Measurements from ENCODE around the gene SUV39H1. TPM values are rescaled to one million over a fixed set of nuclear protein-coding genes. Genes with fewer than 3 reads are reported as not detected.

The SUV39H1 gene
- total RNA-seq, 3 donors from 2014 or later (not counting 1 experiment from before 2014, with no cell fraction given) = 9.2 to 11.6 (median 11.0) TPM

DNA sequence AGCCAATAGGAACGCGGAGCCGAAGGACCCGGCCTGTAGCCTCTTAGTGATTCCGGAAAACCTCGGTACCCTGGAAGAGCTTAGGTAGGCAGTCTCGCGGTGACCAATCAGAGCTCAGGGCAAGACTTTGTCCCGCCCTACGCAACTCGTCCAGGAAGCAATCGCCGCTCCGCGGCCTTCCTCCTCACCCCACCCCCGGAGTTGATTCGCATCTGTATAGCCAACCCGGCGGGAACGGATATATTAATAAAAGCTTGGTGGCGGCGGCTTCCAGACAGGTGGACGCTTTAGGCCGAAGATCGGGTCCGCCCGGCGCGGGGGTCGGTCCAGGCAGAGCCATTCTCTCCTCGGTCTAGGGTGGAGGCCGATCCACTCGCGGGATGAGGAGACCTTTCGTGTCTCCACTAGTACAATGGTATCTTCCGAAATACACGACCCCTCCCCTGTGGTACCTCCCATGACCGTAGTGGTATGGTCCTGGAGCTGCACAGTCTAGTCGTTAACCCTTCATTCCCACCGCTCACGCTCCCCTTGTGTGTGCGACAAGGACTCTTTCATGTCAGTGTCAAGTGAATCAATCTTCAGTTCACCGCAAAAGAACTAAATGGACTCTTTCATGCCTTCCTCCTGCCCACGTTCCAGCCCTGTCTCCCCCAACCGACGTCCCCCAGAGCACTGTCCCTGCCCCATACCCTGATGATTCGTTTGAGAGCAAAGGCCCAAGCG is 40.8 kb downstream of the SUV39H1 start:
- Histone ChIP-seq H3K36me3 (ENCODE audit: control insufficient read depth, insufficient read depth, low read length) (no peaks in the 10 kb centered on the region), H3K27me3 (ENCODE audit: control insufficient read depth, insufficient read depth, low read length) (no peaks in the 10 kb centered on the region), H3K4me3 (ENCODE audit: low read length) (peak overlapping the region; percentile 56), H3K27ac (ENCODE audit: low read length) (peak overlapping the region; percentile 86), H3K4me1 (ENCODE audit: control insufficient read depth, insufficient read depth, low read length) (peaks cover 18% of the 10 kb centered on the region), H3K9me3 (ENCODE audit: control insufficient read depth, insufficient read depth, low read length) (no peaks in the 10 kb centered on the region)
- peak; percentile 95 to 99 (median 98) for ATAC-seq
- TF ChIP-seq, protein P1, sequence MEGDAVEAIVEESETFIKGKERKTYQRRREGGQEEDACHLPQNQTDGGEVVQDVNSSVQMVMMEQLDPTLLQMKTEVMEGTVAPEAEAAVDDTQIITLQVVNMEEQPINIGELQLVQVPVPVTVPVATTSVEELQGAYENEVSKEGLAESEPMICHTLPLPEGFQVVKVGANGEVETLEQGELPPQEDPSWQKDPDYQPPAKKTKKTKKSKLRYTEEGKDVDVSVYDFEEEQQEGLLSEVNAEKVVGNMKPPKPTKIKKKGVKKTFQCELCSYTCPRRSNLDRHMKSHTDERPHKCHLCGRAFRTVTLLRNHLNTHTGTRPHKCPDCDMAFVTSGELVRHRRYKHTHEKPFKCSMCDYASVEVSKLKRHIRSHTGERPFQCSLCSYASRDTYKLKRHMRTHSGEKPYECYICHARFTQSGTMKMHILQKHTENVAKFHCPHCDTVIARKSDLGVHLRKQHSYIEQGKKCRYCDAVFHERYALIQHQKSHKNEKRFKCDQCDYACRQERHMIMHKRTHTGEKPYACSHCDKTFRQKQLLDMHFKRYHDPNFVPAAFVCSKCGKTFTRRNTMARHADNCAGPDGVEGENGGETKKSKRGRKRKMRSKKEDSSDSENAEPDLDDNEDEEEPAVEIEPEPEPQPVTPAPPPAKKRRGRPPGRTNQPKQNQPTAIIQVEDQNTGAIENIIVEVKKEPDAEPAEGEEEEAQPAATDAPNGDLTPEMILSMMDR (IDR thresholded peaks at IDR 0.05) = no peak
- no peaks in the 10 kb centered on the region for H3K9me3 Mint-ChIP-seq
- H3K4me3 Mint-ChIP-seq = peak overlapping the region; percentile 82
- H3K36me3 Mint-ChIP-seq = no peaks in the 10 kb centered on the region
- H3K27ac Mint-ChIP-seq = peak overlapping the region; percentile 90 to 96
- intact Hi-C loops (cut with micrococcal nuclease) = loop anchor here (1.0 to 2.0 kb wide), 3 partner anchors 25 to 64 kb away; partner anchors contain the start of gene SUV39H1
- WGBS (ENCODE audit: insufficient coverage) = 1% methylated on average over 40 of the region's 48 CpGs
- H3K27me3 Mint-ChIP-seq (ENCODE audit: low read depth in 2 of 2) = no peaks in the 10 kb centered on the region
- peak; percentile 72 to 96 for DNase-seq
- peaks cover 6 to 20% of the 10 kb centered on the region in 2 donors for H3K4me1 Mint-ChIP-seq

DNA sequence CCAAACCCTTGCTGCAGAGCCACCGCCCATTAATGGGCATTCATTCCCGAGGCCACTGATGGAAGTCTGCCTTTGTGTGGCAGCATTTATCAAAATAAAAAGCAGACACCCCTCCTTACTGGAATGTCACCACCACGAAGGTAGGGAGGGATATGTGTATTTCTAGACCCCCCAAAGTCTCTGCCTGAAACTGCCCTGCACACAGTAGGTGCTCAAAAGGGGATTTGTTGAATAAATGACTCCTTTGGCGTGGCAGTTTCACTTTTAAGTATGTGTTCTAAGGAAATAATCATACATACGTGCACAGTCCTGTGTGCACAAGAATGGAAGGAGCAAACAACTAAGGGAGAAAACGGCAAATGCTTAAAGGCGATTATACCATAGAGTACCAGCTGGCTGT is 41.4 kb downstream of the SUV39H1 start:
- TF ChIP-seq, protein P1 (IDR thresholded peaks at IDR 0.05) = no peak
- H3K36me3 ChIP-seq (ENCODE audit: control insufficient read depth, insufficient read depth, low read length) = no peaks in the 10 kb centered on the region
- intact Hi-C loops (cut with micrococcal nuclease) = loop anchor here (1.0 to 2.0 kb wide), 3 partner anchors 25 to 63 kb away; partner anchors contain the start of gene SUV39H1
- peaks cover 18% of the 10 kb centered on the region for H3K4me1 ChIP-seq (ENCODE audit: control insufficient read depth, insufficient read depth, low read length)
- Mint-ChIP-seq H3K36me3 (no peaks in the 10 kb centered on the region), H3K9me3 (no peaks in the 10 kb centered on the region), H3K27me3 (ENCODE audit: low read depth in 2 of 2) (no peaks in the 10 kb centered on the region), H3K4me3 (peak overlapping the region; percentile 82), H3K27ac (peak overlapping the region; percentile 90 to 96), H3K4me1 (peaks cover 6 to 20% of the 10 kb centered on the region in 2 donors)
- no peaks in the 10 kb centered on the region for H3K9me3 ChIP-seq (ENCODE audit: control insufficient read depth, insufficient read depth, low read length)
- peak overlapping the region; percentile 86 for H3K27ac ChIP-seq (ENCODE audit: low read length)
- no peaks in the 10 kb centered on the region for H3K27me3 ChIP-seq (ENCODE audit: control insufficient read depth, insufficient read depth, low read length)
- WGBS (ENCODE audit: insufficient coverage) = 59% methylated on average over 5 of the region's 7 CpGs
- H3K4me3 ChIP-seq (ENCODE audit: low read length) = peak overlapping the region; percentile 56
- ATAC-seq = no peak
- no peak for DNase-seq

DNA sequence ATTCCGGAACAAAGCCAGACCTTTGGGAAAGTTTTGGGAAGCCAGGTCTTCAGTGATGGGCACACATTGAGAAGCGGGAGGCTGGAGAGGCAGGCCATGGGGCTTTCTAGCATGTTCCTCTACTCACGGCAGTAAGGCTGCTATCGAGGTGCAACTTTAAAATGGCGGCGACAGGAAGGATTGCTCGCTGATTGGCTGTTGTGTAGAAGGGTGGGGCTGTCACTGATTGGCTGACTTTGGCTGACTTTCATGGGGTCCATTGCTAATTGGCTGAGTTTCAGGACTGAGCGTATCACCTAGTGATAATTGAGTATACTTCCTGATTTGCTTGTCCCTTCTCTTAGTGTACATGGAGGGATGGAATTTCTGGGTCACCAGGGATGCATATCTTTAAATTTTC is 45.3 kb downstream of the SUV39H1 start:
- intact Hi-C loops (cut with micrococcal nuclease) = no loop called here
- TF ChIP-seq, protein P1 (IDR thresholded peaks at IDR 0.05) = no peak
- WGBS (ENCODE audit: insufficient coverage) = 96% methylated on average over 8 of the region's 8 CpGs

More for the DNA sequence above, 45.3 kb downstream of the SUV39H1 start:
- Histone ChIP-seq H3K36me3 (ENCODE audit: control insufficient read depth, insufficient read depth, low read length) (no peaks in the 10 kb centered on the region), H3K9me3 (ENCODE audit: control insufficient read depth, insufficient read depth, low read length) (no peaks in the 10 kb centered on the region), H3K27me3 (ENCODE audit: control insufficient read depth, insufficient read depth, low read length) (no peaks in the 10 kb centered on the region), H3K4me3 (ENCODE audit: low read length) (no peak overlapping the region), H3K4me1 (ENCODE audit: control insufficient read depth, insufficient read depth, low read length) (peaks cover 9% of the 10 kb centered on the region), H3K27ac (ENCODE audit: low read length) (no peak overlapping the region)
- Mint-ChIP-seq H3K36me3 (no peaks in the 10 kb centered on the region), H3K9me3 (no peaks in the 10 kb centered on the region), H3K4me3 (no peak overlapping the region), H3K27me3 (ENCODE audit: low read depth in 2 of 2) (no peaks in the 10 kb centered on the region), H3K4me1 (peaks cover 6 to 12% of the 10 kb centered on the region in 2 donors), H3K27ac (no peak overlapping the region)
- DNase-seq (no peak), ATAC-seq (no peak)
